CD4-positive, alpha-beta T cell (primary cell): Measurements from ENCODE around the gene SLC24A5. TPM values are rescaled to one million over a fixed set of nuclear protein-coding genes. Genes with fewer than 3 reads are reported as not detected.

Experiments
- ATAC-seq: fragments of 200-7000 bp; cut with Tn5 transposase; one replicate; pipeline ENCODE4 v1.10.0; 2022; ENCODE audit warnings: mild to moderate bottlenecking; ENCODE audit not compliant: poor library complexity
- CTCF ChIA-PET: fragments of 350-600 bp; sonication (Branson Sonifier 250); formaldehyde crosslinking; loops from one replicate; lab custom pipeline; 2021; ENCODE audit warnings: antibody characterized with exemption, inconsistent platforms; lab: Charles Lee
- POLR2A ChIA-PET: fragments of 350-600 bp; sonication (Branson Sonifier 250); formaldehyde crosslinking; loops from one replicate; lab custom pipeline; 2021; ENCODE audit warnings: antibody characterized with exemption, inconsistent platforms; lab: Charles Lee
- DNase-seq, 14 experiments: peaks; one replicate each; pipeline ENCODE4 v3.0.0-alpha.2; 2013 to 2020; ENCODE audit warnings: mixed read lengths in 2 of 14
- H3K27ac ChIP-seq, 2 donors: one replicate each; pipeline versions ENCODE4 v1.5.1 to v1.7.0; 2013; ENCODE audit warnings: low read length in 2 of 2, low read depth in 1 of 2, mild to moderate bottlenecking in 1 of 2
- H3K27me3 ChIP-seq, 2 experiments: 1 replicate in 1 of 2; 2 replicates in 1 of 2; pipeline versions ENCODE4 v1.6.1 to v1.7.0; 2013; ENCODE audit warnings: low read length in 2 of 2, control low read depth in 1 of 2, mild to moderate bottlenecking in 1 of 2, moderate library complexity in 1 of 2; ENCODE audit not compliant: insufficient read depth in 2 of 2, control insufficient read depth in 1 of 2
- H3K36me3 ChIP-seq: one replicate; pipeline ENCODE4 v1.6.1; 2013; ENCODE audit warnings: low read length, control low read depth; ENCODE audit not compliant: insufficient read depth
- H3K4me1 ChIP-seq: one replicate; pipeline ENCODE4 v1.6.1; 2013; ENCODE audit warnings: low read length, control low read depth; ENCODE audit not compliant: insufficient read depth
- H3K4me3 ChIP-seq: one replicate; pipeline ENCODE4 v1.5.1; 2013; ENCODE audit warnings: mild to moderate bottlenecking, low read length, moderate library complexity
- H3K9me3 ChIP-seq, 2 experiments: 1 replicate in 1 of 2; 2 replicates in 1 of 2; pipeline versions ENCODE4 v1.6.1 to v1.7.0; 2013; ENCODE audit warnings: low read length in 2 of 2, mild to moderate bottlenecking in 2 of 2, control low read depth in 1 of 2, moderate library complexity in 1 of 2; ENCODE audit not compliant: control insufficient read depth in 1 of 2, insufficient read depth in 1 of 2
- H3K27ac Mint-ChIP-seq: one replicate; pipeline ENCODE4 v1.8.0; 2020; ENCODE audit warnings: mixed read lengths
- H3K27me3 Mint-ChIP-seq: one replicate; pipeline ENCODE4 v1.8.0; 2021; ENCODE audit warnings: mixed read lengths
- H3K36me3 Mint-ChIP-seq: one replicate; pipeline ENCODE4 v1.8.0; 2021; ENCODE audit warnings: low read depth, mixed read lengths
- H3K4me1 Mint-ChIP-seq: one replicate; pipeline ENCODE4 v1.8.0; 2021; ENCODE audit warnings: low read depth, mixed read lengths
- H3K4me3 Mint-ChIP-seq: one replicate; pipeline ENCODE4 v1.8.0; 2020; ENCODE audit warnings: mild to moderate bottlenecking, mixed read lengths
- H3K9me3 Mint-ChIP-seq: one replicate; pipeline ENCODE4 v1.8.0; 2020; ENCODE audit warnings: mixed read lengths
- CTCF ChIP-seq: fragments of 200-600 bp; IDR thresholded peaks from one replicate; pipeline ENCODE4 v1.8.0; 2022; ENCODE audit warnings: antibody characterized with exemption, mild to moderate bottlenecking
- intact Hi-C, 2 experiments: fragments of 100-400 bp; cut with DNase I in 1 of 2; cut with micrococcal nuclease in 1 of 2; formaldehyde crosslinking; loops; one replicate each; pipeline versions ENCODE4 v1.15.1 to v1.9.0; 2023 to 2025; cut with DNase I, micrococcal nuclease
- total RNA-seq, 174 experiments: library from RNA in 2 of 174; stranded (reverse) in 2 of 174; gene quantifications; one replicate each; pipeline ENCODE4 v1.2.3 and lab custom pipeline; 2021 to 2026

SLC24A5 gene
- total RNA-seq, 2 experiments from 2014 or later = not detected

GRCh38 chr15:48176957-48177356, 56.2 kb downstream of the SLC24A5 start:
- peak overlapping the region; percentile 87 for H3K27ac Mint-ChIP-seq
- DNase-seq (no peak), ATAC-seq (no peak)
- no peaks in the 10 kb centered on the region for H3K9me3 Mint-ChIP-seq
- ChIA-PET CTCF (no interaction called here), POLR2A (interaction anchor here (0.9 to 2.2 kb wide), 2 partner anchors 36 to 154 kb away, joined by 6 to 10 read pairs; partner anchors contain the start of gene DUT)
- H3K27me3 ChIP-seq = peaks cover 3 to 5% of the 10 kb centered on the region in 2 experiments
- H3K36me3 Mint-ChIP-seq = peaks cover 11% of the 10 kb centered on the region
- peaks cover 31% of the 10 kb centered on the region for H3K4me1 Mint-ChIP-seq
- H3K4me1 ChIP-seq = peaks cover 3% of the 10 kb centered on the region
- no peaks in the 10 kb centered on the region for H3K9me3 ChIP-seq
- H3K4me3 Mint-ChIP-seq = peak overlapping the region; percentile 99
- H3K4me3 ChIP-seq = peak overlapping the region; percentile 55
- H3K36me3 ChIP-seq = no peaks in the 10 kb centered on the region
- intact Hi-C loops = no loop called here
- no peak overlapping the region for H3K27ac ChIP-seq
- TF ChIP-seq CTCF = no peak
- peaks cover 6% of the 10 kb centered on the region for H3K27me3 Mint-ChIP-seq

GRCh38 chr15:48177383-48177765, 56.6 kb downstream of the SLC24A5 start:
- peak; percentile 60 for ATAC-seq
- peaks cover 31% of the 10 kb centered on the region for H3K4me1 Mint-ChIP-seq
- POLR2A ChIA-PET = interaction anchor here (0.8 to 2.2 kb wide), 4 partner anchors 9 to 1444 kb away, joined by 3 to 10 read pairs (median 5); partner anchors contain the start of genes DTWD1, DUT and FAM227B
- peaks cover 9% of the 10 kb centered on the region for H3K27me3 Mint-ChIP-seq
- Histone ChIP-seq H3K4me1 (peaks cover 3% of the 10 kb centered on the region), H3K9me3 (no peaks in the 10 kb centered on the region), H3K27ac (no peak overlapping the region), H3K36me3 (no peaks in the 10 kb centered on the region), H3K4me3 (peak overlapping the region; percentile 55), H3K27me3 (peaks cover 3 to 5% of the 10 kb centered on the region in 2 experiments)
- H3K4me3 Mint-ChIP-seq = peak overlapping the region; percentile 99
- CTCF ChIA-PET = no interaction called here
- intact Hi-C loops = no loop called here
- TF ChIP-seq CTCF = no peak
- no peaks in the 10 kb centered on the region for H3K9me3 Mint-ChIP-seq
- peak in 3 of 14 experiments; percentile 56 to 58 (median 57) for DNase-seq
- H3K36me3 Mint-ChIP-seq = peaks cover 11% of the 10 kb centered on the region
- peak overlapping the region; percentile 87 for H3K27ac Mint-ChIP-seq

- H3K27me3 Mint-ChIP-seq = peaks cover 14% of the 10 kb centered on the region
- Histone ChIP-seq H3K36me3 (no peaks in the 10 kb centered on the region), H3K4me3 (peak within 1 kb of the TSS; percentile 55), H3K9me3 (no peaks in the 10 kb centered on the region), H3K4me1 (peaks cover 3% of the 10 kb centered on the region), H3K27me3 (peaks cover 5 to 7% of the 10 kb centered on the region in 2 experiments), H3K27ac (no peak within 1 kb of the TSS)
- no peak for TF ChIP-seq CTCF
- intact Hi-C loops = no loop called here
- POLR2A ChIA-PET = interaction anchor here (0.8 to 2.2 kb wide), 4 partner anchors 10 to 1443 kb away, joined by 3 to 10 read pairs (median 5); partner anchors contain the start of genes DTWD1, DUT and FAM227B
- peak within 1 kb of the TSS; percentile 99 for H3K4me3 Mint-ChIP-seq
- peaks cover 31% of the 10 kb centered on the region for H3K4me1 Mint-ChIP-seq
- peak; percentile 78 for ATAC-seq
- peaks cover 11% of the 10 kb centered on the region for H3K36me3 Mint-ChIP-seq
- no peaks in the 10 kb centered on the region for H3K9me3 Mint-ChIP-seq
- CTCF ChIA-PET = no interaction called here
- peak; percentile 27 to 80 (median 56) for DNase-seq
- H3K27ac Mint-ChIP-seq = peak within 1 kb of the TSS; percentile 87
These were observed 57.2 kb downstream of the SLC24A5 start, which contains the start of gene MYEF2 for GRCh38 chr15:48177766-48178647. MYEF2 (minus strand) TSS chr15:48178295; CDS start chr15:48178237, 58 bp downstream.
